ENCODE data around the gene SGPP2. TPM values are rescaled to one million over a fixed set of nuclear protein-coding genes. Genes with fewer than 3 reads are reported as not detected.

Gene SGPP2
- total and polyA plus RNA-seq, 2 experiments from 2014 or later = 0.08 TPM; not detected in 1

- no peak for DNase-seq (ENCODE audit: low spot score)
- Histone ChIP-seq H3K27me3 (ENCODE audit: insufficient read depth) (peaks cover 4% of the 10 kb centered on the region; the same call in 1 of the 2 replicates), H3F3A (replicated peaks; ENCODE audit: low read depth) (no peaks in the 10 kb centered on the region), H3K4me1 (ENCODE audit: insufficient read depth) (no peaks in the 10 kb centered on the region), H3K79me2 (replicated peaks; ENCODE audit: insufficient read depth) (no peaks in the 10 kb centered on the region), H3K4me2 (no peak overlapping the region), H2AFZ (no peak overlapping the region), H3K27ac (ENCODE audit: low read depth) (no peak overlapping the region), H3K9me2 (ENCODE audit: insufficient read depth) (0 out of 2 replicates have a peak, but pooled peaks cover 4% of the 10 kb centered on the region), H3K36me3 (ENCODE audit: insufficient read depth) (no peaks in the 10 kb centered on the region), H4K20me1 (replicated peaks; ENCODE audit: insufficient read depth) (no peaks in the 10 kb centered on the region), H3K4me3 (no peak overlapping the region)
- no peak for ATAC-seq
- Mint-ChIP-seq H3K4me3 (no peak overlapping the region), H3K4me1 (no peaks in the 10 kb centered on the region), H3K27me3 (ENCODE audit: insufficient read depth, low read depth, poor library complexity) (peaks cover 6% of the 10 kb centered on the region), H3K27ac (no peak overlapping the region), H3K36me3 (ENCODE audit: low read depth) (no peaks in the 10 kb centered on the region), H3K9me3 (no peaks in the 10 kb centered on the region)
- no peak for TF ChIP-seq ETS1 (IDR thresholded peaks at IDR 0.05)
- no peak for TF ChIP-seq NANOG (IDR thresholded peaks at IDR 0.05; ENCODE audit: borderline replicate concordance)
- no peak for TF ChIP-seq ZNF114 (CRISPR knock-in tag; IDR thresholded peaks at IDR 0.05)
- TF ChIP-seq EZH2phosphoT487 (IDR thresholded peaks at IDR 0.05; ENCODE audit: unreplicated experiment) = no peak
- no peak for TF ChIP-seq POLR2AphosphoS5 (IDR thresholded peaks at IDR 0.05; ENCODE audit: low read depth)
- TF ChIP-seq JUNB (IDR thresholded peaks at IDR 0.05; ENCODE audit: unreplicated experiment) = no peak
- TF ChIP-seq CREB1 (CRISPR knock-in tag; IDR thresholded peaks at IDR 0.05; ENCODE audit: low read depth) = no peak
- TF ChIP-seq ZNF331 (CRISPR knock-in tag; IDR thresholded peaks at IDR 0.05; ENCODE audit: low read depth) = no peak
- no peak for TF ChIP-seq CTCF (conservative IDR thresholded peaks at IDR 0.05; ENCODE audit: low read depth in 2 of 2)
Measured at GRCh38 chr2:222440673-222441422, 16.5 kb downstream of the SGPP2 start.

- Histone ChIP-seq H3K9me2 (ENCODE audit: insufficient read depth) (0 out of 2 replicates have a peak, but pooled peaks cover 11% of the 10 kb centered on the region), H3K4me1 (ENCODE audit: insufficient read depth) (no peaks in the 10 kb centered on the region), H3K36me3 (ENCODE audit: insufficient read depth) (no peaks in the 10 kb centered on the region), H3F3A (replicated peaks; ENCODE audit: low read depth) (no peaks in the 10 kb centered on the region), H3K4me3 (no peak overlapping the region), H3K4me2 (no peak overlapping the region), H2AFZ (no peak overlapping the region), H3K27ac (ENCODE audit: low read depth) (no peak overlapping the region), H3K79me2 (replicated peaks; ENCODE audit: insufficient read depth) (no peaks in the 10 kb centered on the region), H3K27me3 (ENCODE audit: insufficient read depth) (no peaks in the 10 kb centered on the region), H4K20me1 (replicated peaks; ENCODE audit: insufficient read depth) (no peaks in the 10 kb centered on the region)
- H3K4me1 Mint-ChIP-seq = no peaks in the 10 kb centered on the region
- H3K27ac Mint-ChIP-seq = no peak overlapping the region
- H3K9me3 Mint-ChIP-seq = no peaks in the 10 kb centered on the region
- no peaks in the 10 kb centered on the region for H3K36me3 Mint-ChIP-seq (ENCODE audit: low read depth)
- DNase-seq (ENCODE audit: low spot score) = no peak
- ATAC-seq = no peak
- no peaks in the 10 kb centered on the region for H3K27me3 Mint-ChIP-seq (ENCODE audit: insufficient read depth, low read depth, poor library complexity)
- no peak overlapping the region for H3K4me3 Mint-ChIP-seq
- TF ChIP-seq EZH2 (IDR thresholded peaks at IDR 0.05; ENCODE audit: low read depth, unreplicated experiment) (no peak), POLR2AphosphoS5 (IDR thresholded peaks at IDR 0.05; ENCODE audit: low read depth) (no peak), EZH2phosphoT487 (IDR thresholded peaks at IDR 0.05; ENCODE audit: unreplicated experiment) (no peak), JUNB (IDR thresholded peaks at IDR 0.05; ENCODE audit: unreplicated experiment) (no peak), CREB1 (CRISPR knock-in tag; IDR thresholded peaks at IDR 0.05; ENCODE audit: low read depth) (no peak)
- TF ChIP-seq, protein P1, sequence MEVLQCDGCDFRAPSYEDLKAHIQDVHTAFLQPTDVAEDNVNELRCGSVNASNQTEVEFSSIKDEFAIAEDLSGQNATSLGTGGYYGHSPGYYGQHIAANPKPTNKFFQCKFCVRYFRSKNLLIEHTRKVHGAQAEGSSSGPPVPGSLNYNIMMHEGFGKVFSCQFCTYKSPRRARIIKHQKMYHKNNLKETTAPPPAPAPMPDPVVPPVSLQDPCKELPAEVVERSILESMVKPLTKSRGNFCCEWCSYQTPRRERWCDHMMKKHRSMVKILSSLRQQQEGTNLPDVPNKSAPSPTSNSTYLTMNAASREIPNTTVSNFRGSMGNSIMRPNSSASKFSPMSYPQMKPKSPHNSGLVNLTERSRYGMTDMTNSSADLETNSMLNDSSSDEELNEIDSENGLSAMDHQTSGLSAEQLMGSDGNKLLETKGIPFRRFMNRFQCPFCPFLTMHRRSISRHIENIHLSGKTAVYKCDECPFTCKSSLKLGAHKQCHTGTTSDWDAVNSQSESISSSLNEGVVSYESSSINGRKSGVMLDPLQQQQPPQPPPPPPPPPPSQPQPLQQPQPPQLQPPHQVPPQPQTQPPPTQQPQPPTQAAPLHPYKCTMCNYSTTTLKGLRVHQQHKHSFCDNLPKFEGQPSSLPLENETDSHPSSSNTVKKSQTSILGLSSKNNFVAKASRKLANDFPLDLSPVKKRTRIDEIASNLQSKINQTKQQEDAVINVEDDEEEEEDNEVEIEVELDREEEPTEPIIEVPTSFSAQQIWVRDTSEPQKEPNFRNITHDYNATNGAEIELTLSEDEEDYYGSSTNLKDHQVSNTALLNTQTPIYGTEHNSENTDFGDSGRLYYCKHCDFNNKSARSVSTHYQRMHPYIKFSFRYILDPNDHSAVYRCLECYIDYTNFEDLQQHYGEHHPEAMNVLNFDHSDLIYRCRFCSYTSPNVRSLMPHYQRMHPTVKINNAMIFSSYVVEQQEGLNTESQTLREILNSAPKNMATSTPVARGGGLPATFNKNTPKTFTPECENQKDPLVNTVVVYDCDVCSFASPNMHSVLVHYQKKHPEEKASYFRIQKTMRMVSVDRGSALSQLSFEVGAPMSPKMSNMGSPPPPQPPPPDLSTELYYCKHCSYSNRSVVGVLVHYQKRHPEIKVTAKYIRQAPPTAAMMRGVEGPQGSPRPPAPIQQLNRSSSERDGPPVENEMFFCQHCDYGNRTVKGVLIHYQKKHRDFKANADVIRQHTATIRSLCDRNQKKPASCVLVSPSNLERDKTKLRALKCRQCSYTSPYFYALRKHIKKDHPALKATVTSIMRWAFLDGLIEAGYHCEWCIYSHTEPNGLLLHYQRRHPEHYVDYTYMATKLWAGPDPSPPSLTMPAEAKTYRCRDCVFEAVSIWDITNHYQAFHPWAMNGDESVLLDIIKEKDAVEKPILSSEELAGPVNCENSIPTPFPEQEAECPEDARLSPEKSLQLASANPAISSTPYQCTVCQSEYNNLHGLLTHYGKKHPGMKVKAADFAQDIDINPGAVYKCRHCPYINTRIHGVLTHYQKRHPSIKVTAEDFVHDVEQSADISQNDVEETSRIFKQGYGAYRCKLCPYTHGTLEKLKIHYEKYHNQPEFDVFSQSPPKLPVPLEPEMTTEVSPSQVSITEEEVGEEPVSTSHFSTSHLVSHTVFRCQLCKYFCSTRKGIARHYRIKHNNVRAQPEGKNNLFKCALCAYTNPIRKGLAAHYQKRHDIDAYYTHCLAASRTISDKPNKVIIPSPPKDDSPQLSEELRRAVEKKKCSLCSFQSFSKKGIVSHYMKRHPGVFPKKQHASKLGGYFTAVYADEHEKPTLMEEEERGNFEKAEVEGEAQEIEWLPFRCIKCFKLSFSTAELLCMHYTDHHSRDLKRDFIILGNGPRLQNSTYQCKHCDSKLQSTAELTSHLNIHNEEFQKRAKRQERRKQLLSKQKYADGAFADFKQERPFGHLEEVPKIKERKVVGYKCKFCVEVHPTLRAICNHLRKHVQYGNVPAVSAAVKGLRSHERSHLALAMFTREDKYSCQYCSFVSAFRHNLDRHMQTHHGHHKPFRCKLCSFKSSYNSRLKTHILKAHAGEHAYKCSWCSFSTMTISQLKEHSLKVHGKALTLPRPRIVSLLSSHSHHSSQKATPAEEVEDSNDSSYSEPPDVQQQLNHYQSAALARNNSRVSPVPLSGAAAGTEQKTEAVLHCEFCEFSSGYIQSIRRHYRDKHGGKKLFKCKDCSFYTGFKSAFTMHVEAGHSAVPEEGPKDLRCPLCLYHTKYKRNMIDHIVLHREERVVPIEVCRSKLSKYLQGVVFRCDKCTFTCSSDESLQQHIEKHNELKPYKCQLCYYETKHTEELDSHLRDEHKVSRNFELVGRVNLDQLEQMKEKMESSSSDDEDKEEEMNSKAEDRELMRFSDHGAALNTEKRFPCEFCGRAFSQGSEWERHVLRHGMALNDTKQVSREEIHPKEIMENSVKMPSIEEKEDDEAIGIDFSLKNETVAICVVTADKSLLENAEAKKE (CRISPR knock-in tag; IDR thresholded peaks at IDR 0.05) = no peak
Measured at GRCh38 chr2:222442665-222443064, 18.3 kb downstream of the SGPP2 start.
